HG03342 (cell line): ENCODE results near the gene GLS.

Experiments used
- ATAC-seq: cut with Tn5 transposase; IDR thresholded peaks from one replicate; pipeline ENCODE4 v1.9.1; 2021; ENCODE audit warnings: mild to moderate bottlenecking, moderate library complexity; ENCODE audit not compliant: unreplicated experiment

Gene GLS

DNA sequence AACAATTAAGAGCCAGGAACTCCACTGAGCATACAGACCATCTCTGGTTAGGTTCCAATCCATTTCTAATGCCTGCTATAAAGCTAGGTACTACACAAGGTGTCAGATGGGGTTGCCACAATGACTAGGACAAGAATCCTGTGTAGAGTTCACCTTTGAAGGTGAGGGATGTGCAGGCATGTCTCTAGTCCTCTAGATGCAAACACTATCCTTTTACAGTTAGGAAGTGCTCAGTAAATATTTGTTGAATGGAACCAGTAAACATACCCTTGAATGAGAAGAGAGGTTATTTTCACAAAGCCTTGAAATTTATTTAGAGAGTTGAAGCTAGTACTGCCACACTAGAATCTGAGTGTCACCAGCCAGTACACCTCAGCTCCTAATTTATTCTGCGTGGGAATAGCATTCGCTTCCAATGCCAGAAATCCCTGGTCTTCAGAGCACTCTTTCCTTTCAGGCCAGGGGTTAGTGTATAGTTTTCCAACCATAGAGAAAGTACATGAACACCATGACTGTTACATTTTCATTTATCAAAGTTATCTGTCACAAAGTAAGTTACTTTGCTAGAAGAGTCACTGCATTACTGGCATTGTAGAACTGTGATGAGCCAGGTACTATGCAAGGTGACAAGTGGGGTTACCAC is 85.1 kb downstream of the GLS start:
- no peak for ATAC-seq

DNA sequence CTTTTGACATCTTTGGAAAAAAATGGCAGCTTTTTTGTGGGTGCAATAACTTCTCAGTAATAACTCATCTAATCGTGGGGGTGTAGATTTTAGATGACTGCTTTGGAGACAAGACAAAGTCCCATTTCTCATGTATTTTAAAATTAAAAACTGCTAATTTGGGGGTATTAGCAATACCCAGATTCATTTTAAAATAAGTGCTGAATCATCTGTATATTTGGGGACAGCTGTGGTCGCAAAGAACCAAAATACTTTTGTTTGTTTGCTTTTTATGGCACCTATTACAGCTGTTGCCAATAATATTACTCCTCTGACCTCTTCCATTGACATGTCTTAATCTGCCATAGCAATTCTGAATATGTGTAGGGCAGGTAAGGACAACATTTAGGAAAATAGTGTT is 87.9 kb downstream of the GLS start:
- no peak for ATAC-seq

DNA sequence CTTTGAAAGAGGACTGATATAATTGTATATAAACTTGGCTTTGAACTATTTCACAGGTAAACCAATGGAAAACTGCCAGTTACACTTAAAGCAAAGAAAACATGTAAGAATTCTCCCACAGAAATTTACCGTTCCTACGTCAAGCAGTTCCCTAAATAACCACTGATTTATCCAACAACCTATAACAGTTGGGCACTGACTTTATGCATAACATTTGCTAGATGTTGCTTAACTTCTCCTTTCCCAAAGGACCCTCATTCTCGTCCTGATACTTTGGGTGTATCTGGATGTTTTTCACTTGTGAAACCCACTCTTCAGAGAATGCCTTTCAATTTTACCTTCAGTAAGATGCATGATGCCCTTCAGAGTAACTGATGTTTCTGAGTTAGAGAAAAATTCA is 89.5 kb downstream of the GLS start:
- ATAC-seq, result no peak

DNA sequence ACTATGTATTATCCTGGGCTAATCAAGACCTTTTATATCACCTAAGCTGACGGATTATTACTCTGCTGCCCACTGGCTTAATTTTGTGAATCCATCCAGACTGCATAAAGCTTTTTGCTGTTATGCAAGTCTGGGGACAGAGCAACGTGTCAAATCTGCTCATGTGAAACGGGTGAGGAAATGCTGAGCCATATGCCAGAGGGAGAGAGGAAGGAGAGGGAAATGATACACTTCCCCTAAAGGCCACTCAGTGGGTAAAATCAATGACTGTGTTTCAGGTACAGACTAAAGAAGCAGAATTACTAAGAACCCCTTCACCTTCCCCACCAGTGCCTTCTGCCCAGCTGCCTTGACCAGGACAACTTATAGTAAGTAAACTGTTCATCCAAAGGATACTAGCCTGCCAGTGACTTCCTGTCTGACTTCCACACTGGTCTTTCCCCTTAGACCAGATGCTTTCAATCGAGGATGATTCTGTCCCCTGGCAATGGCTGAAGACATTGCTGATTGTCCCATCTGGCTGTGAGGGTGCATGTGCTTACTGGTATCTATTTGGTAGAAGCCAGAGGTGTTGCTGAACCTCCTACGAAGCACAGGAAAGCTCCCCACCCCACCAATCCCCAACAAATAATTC is 90.4 kb downstream of the GLS start:
- ATAC-seq, result no peak

DNA sequence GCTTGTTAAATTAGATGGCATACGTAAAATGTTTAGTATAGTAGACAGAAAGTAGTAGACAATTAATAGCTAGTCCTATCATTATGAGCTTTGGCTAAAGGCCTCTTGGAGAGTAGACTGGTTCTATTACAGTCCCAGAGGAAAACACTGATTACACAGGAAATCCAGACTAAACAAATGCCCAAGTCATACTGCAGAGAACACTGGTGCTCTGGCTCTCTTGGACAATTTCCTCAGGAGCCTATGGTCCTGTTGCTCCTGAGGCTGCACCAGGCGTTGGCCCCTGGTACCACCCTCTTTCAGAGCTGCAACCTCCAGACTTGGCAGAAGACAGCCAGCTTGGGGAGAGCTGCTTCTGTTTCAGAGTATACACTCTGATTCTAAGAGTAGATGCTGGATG is 91.6 kb downstream of the GLS start:
- no peak for ATAC-seq

DNA sequence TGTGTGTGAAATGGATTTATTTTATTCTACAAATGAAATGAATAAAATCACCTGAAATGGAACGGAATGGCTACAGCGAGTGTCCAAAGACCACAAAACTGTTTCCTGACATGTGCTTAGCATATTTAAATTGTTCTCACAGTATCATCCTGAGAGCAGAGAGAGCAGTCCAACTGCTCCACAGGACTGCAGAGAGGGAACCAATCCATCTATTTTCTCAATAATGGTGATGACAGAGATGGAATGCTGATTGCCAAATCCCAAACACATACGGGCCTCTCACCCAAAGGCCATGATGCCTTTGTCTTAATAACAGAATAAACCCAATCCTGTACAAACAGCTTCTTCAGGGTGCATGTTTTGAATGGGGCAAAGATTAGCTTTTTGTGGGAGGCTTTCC is 92.2 kb downstream of the GLS start:
- no peak for ATAC-seq

DNA sequence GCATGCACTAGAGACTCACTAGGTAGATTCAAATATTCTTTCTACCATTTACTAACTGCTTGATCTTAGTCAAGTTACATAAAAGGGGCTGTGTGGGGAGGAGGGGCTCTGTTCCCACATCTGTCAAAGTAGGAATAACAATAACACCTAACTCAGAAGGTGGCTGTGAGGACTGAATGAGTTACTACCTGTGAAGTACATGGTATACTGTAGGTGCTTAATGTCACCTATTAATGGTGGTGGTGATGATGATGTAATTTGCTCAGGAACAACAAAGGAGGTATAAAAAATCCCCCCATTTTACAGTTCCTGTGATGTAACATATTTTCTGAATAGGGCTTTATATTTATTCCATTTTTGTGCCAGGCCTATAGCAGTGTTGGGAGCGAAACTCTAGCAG is 92.6 kb downstream of the GLS start:
- ATAC-seq, result no peak

DNA sequence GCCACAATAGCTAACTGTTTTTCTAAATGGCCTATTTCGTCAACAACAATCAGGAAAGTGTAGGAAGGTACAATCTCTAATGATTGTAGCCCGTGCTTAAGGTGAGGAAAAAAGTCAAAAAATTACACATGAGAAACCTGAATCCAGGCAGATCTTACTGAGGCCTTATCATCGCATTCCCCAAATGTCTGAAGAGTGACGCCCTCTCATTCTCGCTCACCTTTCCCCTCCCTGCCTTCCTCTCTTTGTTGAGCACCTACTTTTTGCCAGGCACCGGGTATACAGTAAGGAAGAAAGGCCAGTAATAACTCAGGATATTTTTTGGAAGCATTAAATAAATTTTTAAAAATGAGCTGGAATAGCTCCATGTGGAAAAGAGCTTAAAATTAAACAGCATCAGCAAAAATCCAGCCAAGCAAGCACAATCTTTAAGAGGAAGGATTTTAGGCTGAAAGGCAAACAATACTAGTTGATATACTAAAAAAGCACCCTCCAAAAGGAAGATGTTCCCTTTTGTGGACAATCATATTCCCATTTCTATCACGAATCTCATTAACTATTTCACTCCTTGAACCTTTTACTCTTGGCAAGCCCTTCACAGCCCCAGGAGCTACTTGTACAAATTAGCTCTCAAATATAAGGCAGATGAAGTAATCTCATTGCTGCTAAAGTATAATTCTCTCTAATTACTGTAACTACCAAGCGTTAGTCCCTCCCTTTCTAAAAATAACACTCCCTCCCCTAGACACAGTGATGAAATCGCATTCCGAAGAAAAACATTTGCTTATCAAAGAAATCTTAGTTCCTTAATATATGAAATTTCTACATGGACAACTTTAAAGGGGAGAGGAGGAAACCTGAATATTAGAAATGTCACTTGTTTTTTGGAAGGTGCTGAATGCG is 93.4 kb downstream of the GLS start:
- no peak for ATAC-seq

DNA sequence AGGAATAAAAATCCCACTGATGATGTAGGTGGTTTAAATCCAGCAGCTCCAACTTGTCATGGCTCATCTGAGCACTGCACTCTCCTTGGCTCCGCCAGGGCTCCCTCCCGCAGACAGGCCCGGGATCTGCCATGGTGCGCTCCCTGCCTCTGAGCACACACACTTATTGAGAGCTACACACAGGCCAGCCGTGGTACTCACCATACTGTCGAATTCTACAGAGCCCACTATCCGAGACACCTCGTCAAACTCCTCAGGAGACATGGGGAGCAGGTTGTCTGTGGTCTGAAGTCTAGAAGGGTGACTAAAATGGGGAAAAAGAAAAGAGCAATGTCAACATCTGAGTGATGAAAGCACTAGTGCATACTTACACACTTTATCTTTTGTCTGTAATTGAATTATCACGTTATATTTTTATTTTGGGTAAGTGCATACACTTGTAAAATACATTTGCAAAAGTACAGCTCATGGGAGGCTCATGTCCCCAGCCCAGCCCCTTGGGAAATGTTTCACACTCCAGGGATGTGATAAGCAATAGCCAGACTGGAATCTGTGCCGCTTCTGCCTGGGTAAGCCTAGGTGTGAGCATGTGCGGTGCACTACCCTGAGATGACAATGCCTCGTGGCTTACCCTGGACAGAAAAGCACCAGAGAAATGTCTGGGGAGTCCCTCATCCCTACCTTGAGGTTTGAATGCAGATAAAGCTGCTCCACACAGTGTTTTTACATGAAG is 94.2 kb downstream of the GLS start:
- no peak for ATAC-seq

DNA sequence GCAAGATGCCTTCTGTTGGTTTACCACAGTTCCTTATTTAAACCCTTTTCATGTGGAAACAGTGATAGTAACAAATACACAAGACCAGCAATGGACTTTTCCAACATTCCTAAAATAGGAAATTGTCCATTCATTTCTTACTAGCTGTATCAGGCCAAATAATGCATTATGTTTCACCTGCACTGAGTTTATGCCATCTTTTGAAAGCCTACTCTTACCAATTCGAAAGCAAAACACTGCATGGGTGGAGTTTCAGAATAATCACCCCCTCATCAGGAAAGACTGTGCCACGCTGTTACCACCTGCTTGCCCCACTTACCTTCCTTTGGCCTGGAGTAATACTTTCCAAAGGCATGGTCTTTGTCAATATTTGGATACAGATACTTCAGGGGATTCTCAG is 95.9 kb downstream of the GLS start:
- ATAC-seq, result no peak

DNA sequence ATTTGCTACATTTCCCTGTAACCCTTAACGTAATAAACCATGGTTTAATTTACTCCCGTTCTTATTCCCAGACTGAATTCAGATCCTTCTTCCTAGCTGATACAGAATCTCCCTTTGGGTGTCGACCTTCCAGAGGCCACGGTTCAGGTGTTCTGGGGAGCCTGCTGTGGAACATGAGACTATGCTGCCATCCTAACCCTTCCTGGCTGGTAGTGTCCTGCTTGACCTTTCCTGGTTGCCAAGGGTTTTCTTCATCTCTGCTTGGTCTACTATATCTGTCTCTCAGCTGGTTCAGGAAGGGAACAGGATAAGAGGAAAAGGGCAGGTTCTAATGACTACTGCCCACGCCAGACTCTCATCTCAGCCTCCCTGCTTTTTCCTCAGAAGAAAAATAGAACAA is 96.9 kb downstream of the GLS start:
- no peak for ATAC-seq

DNA sequence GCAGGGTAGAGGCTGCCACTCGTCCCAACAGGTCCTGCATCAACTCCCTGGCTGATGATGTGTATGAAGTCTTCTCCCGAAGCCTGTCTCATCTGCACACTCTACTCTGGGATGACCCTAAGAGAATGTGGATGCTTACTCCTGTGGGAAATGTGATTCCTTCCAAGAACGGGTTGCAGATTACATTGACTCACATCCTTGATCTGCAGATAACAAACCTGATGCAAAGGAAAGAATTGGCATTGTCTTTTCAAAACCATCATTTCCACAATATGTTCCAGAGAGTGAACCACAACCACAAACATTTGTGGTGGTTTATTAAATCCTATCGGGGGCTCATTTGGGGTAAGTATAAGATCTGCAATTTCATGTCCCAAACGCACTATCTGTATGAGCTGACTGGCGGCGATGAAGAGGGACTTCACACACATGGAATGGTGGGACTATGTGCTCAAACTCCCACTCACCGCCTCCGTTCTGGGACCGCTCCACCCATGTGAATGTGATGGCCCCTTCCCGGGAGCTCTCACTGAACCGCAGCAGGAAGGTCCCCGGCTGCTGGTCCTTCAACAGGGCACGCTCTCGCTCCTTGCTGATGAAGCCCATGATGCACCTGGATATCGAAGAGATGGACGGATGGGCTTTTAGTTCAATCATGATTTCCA is 97.9 kb downstream of the GLS start:
- no peak for ATAC-seq

DNA sequence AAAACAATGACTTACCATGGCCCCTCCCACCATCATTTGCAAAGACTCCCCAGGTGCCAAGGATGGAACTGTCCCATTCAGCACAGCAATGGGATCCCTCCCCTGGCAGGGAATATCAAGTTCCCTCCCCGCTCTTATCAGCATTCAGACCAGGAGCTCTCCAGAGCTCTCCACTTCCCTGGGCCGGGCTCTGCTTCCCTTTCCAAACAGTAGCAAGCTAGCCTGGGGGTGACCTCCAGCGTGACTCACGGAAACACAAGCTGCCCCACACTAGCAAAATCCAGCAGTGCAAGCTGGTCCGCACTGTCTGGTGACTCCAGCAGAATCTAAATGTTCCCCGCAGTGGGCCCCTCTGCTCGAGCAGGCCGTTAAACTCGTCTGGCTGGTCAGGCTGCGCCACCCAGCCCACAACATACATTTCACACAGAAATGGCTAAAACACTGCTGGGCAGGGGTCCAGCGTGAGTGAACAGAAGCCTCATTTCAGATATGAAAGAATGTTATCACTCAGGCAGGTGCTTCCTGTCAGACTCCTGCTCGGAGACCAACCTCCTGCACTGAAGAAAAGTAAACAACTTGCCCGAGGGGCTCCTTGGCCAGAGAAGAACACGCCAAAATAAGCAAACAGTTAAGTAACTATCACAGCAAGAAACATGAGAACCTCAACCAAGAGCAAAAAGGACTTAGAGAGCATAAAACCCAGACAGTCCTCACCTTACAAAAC is 99.4 kb downstream of the GLS start:
- no peak for ATAC-seq

DNA sequence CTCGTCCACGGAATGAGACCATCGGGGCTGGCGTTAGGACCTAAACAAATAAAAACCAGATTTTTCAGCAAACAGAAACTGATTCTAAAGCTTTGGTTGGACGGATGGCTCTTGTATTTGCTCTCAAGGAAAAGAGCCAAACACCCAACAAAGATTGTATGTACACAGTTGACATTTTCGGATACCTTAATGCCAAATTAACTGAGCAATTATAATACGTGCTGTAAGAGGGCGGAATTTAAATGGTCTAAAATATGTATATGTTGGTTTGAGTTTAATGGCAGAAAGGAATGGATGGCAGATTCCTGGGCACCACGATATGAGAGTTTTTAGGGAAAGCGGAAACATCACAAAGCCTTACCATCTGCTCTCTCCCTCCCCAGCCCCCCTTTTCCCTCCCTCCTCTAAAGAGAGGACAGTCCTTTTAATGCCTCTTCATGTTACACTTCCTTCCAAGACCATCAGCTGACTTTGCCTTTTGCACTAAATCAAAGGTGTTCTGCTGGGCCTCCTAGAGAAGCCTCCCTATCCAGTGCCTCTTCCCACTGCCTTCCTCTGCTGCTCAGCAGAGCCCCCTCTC is 100.1 kb downstream of the GLS start:
- ATAC-seq, result no peak

DNA sequence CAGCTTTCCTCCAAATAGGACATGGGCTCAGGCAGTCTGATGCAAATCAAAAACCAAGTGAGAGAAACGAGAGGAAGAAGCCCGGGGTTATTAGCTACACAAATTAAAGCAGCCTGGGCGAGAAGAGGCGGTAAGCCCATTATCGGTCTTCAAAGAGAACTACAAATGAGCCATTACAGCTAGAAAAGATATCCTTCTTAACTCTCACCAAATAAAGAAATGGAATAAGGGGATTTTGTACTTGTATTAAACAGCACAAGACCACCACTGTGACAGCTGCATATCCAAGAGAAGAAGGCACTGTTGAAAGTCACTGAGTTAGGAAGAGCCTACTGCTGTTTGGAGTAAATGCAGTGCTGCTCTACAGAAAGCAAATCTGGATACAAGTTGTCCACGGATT is 100.7 kb downstream of the GLS start:
- no peak for ATAC-seq

DNA sequence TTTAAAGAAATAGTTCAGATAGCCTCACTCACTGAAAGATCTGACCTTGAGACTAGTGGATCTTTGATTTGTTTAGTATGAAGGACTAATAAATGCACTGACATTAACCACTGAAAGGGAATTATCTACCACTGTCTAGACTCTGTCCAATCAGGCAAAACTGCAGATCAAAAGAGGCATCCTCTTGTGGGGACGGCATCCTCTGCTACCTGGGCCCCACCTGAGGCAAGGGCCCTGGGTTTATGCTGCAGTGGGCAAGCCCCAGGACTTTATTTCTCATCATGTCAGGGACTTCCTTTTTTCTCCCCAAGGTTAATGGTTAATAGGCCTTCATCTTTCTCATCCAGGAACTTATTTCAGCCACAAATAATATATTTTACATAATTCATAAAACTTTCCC is 101.1 kb downstream of the GLS start:
- ATAC-seq, result no peak

DNA sequence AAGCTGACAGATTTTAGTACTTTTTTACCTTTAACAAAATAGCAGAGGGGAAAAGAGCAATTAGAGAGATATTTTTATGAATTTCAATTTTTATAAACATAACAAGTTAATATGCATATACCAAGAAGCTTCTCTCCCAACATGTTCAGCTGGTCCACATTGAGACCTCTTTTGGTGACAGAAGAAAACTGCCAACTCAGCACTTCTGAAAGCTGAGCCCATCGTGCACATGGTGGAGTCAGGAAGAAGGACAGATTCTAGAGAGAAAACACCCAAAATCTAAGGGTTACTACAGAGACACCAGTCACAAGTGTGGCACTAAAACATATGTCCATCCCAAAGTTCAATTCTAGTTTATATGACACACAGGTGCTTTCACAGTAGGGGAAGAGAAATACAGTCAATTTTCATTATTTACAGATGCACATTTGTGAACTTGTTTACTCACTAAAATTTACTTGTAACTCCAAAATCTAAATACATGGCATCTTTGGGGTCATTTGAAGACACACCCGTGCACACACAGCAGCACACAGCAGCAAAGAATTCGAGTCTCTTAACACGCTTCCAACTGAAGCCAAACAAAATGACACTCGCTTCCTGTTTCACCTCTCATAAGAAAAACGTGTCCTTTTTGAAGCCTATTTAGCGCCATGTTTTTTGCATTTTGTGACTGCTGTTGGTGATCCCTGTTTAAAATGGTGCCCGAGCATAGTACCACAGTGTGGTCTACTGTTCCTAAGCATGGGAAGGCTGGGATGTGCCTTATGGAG is 101.8 kb downstream of the GLS start:
- no peak for ATAC-seq

DNA sequence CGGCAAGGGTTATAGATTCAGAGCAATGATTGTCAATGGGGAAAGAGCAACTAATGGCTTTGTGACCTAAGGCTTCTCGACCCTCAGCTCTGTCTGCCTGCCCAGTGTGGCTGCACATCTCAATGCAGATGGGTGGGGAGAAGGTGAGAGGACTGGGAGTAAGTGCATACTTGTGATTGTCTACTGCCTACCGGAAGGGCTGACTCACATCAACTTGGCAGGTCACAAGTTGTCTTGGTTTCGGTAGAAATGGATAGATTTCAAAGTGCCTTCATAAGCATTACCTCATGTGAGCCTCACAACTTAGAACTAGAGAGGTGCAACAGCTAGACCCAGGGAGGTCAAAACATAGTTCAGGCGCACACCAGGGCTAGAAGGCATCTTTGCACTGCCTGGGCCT is 104.0 kb downstream of the GLS start:
- no peak for ATAC-seq
